Endothelial cell of umbilical vein (primary cell): ENCODE data around the gene L3MBTL4. TPM values are rescaled to one million over a fixed set of nuclear protein-coding genes. Genes with fewer than 3 reads are reported as not detected.

ENCODE experiments used
- BruUV-seq: library from RNA; stranded (reverse); fragments of 400-500 nt; replicated peaks from 2 replicates; lab custom pipeline; 2021; lab: Mats Ljungman, UMichigan
- CTCF ChIA-PET: fragments of 300-600, 350-600 bp; sonication (Branson Sonifier 250); formaldehyde crosslinking; loops from one replicate; lab custom pipeline; 2021; ENCODE audit warnings: antibody characterized with exemption, inconsistent platforms; lab: Charles Lee
- POLR2A ChIA-PET: fragments of 300-600, 350-600 bp; sonication (Branson Sonifier 250); formaldehyde crosslinking; loops from one replicate; lab custom pipeline; 2021; ENCODE audit warnings: antibody characterized with exemption, inconsistent platforms; lab: Charles Lee
- DNase-seq: peaks from one replicate; pipeline ENCODE4 v3.0.0-alpha.2; 2011; ENCODE audit warnings: low read depth, low spot score
- FAIRE-seq: peaks from 2 replicates; lab custom pipeline; 2011; peaks lifted over from hg19 to GRCh38; lab: Jason Lieb, UNC
- H2AFZ ChIP-seq: 2 replicates; pipeline ENCODE4 v1.6.0; 2012; ENCODE audit warnings: low read depth, low read length, control low read depth, inconsistent platforms
- H3K27ac ChIP-seq: 2 replicates; pipeline ENCODE4 v1.5.1; 2011; ENCODE audit warnings: low read depth, mild to moderate bottlenecking, control low read depth, low read length, moderate library complexity; ENCODE audit not compliant: insufficient read depth
- H3K27me3 ChIP-seq, 2 experiments: 2 replicates each; pipeline versions ENCODE4 v1.6.0 to v1.6.1; 2011; ENCODE audit warnings: low read length in 2 of 2, mixed read lengths in 1 of 2; ENCODE audit not compliant: control insufficient read depth in 2 of 2, insufficient read depth in 2 of 2
- H3K36me3 ChIP-seq, 2 experiments: 2 replicates in 1 of 2; 3 replicates in 1 of 2; pipeline ENCODE4 v1.5.1; 2011; ENCODE audit warnings: low read length in 2 of 2, mild to moderate bottlenecking in 1 of 2, moderate library complexity in 1 of 2; ENCODE audit not compliant: control insufficient read depth in 2 of 2, insufficient read depth in 2 of 2; ENCODE audit errors: extremely low read depth in 1 of 2
- H3K4me1 ChIP-seq: 3 replicates; pipeline ENCODE4 v1.5.1; 2011; ENCODE audit warnings: mild to moderate bottlenecking, low read length; ENCODE audit not compliant: control insufficient read depth, insufficient read depth; ENCODE audit errors: extremely low read depth
- H3K4me2 ChIP-seq: 2 replicates; pipeline ENCODE4 v1.6.1; 2011; ENCODE audit warnings: low read length, control low read depth, mixed read lengths; ENCODE audit not compliant: insufficient read depth
- H3K4me3 ChIP-seq, 3 experiments: fragments of 200-600 bp in 1 of 3; sonication (generic), shearing (Covaris generic) in 1 of 3; replicated peaks in 1 of 3; 2 replicates each; pipeline ENCODE4 v1.5.1; 2011 to 2016; ENCODE audit warnings: control low read depth in 3 of 3, low read length in 3 of 3, mild to moderate bottlenecking in 2 of 3, inconsistent platforms in 1 of 3, low read depth in 1 of 3, moderate library complexity in 1 of 3; ENCODE audit not compliant: insufficient read depth in 1 of 3
- H3K79me2 ChIP-seq: 2 replicates; pipeline ENCODE4 v1.6.0; 2012; ENCODE audit warnings: low read length, inconsistent platforms; ENCODE audit not compliant: control insufficient read depth, insufficient read depth
- H3K9ac ChIP-seq: replicated peaks from 2 replicates; pipeline ENCODE3; 2011; ENCODE audit warnings: low read length, control low read depth; ENCODE audit not compliant: insufficient read depth; ENCODE audit errors: extremely low read depth
- H3K9me1 ChIP-seq: replicated peaks from 3 replicates; pipeline ENCODE4 v1.6.0; 2011; ENCODE audit warnings: mild to moderate bottlenecking, low read length; ENCODE audit not compliant: control insufficient read depth, insufficient read depth; ENCODE audit errors: extremely low read depth
- H3K9me3 ChIP-seq: replicated peaks from 2 replicates; pipeline ENCODE4 v1.5.1; 2012; ENCODE audit warnings: low read length, inconsistent platforms; ENCODE audit not compliant: control insufficient read depth, insufficient read depth
- H4K20me1 ChIP-seq: replicated peaks from 2 replicates; pipeline ENCODE3; 2011; ENCODE audit warnings: mild to moderate bottlenecking, low read length; ENCODE audit not compliant: control insufficient read depth, insufficient read depth; ENCODE audit errors: extremely low read depth
- CTCF ChIP-seq, 2 donors: IDR thresholded peaks; 1 replicate in 1 of 2; 2 replicates in 1 of 2; pipeline ENCODE4 v1.5.1; 2011; ENCODE audit warnings: low read length in 2 of 2, mild to moderate bottlenecking in 2 of 2, moderate library complexity in 2 of 2, control low read depth in 1 of 2, inconsistent platforms in 1 of 2, low read depth in 1 of 2; ENCODE audit not compliant: insufficient read depth in 1 of 2; ENCODE audit errors: extremely low read depth in 1 of 2
- EZH2 ChIP-seq: IDR thresholded peaks from 2 replicates; pipeline ENCODE4 v1.6.1; 2012; ENCODE audit warnings: borderline replicate concordance, low read depth, mild to moderate bottlenecking, moderate library complexity, low read length, inconsistent platforms; ENCODE audit not compliant: severe bottlenecking
- FOS ChIP-seq: IDR thresholded peaks from 2 replicates; pipeline ENCODE4 v1.6.1; 2011; ENCODE audit warnings: mild to moderate bottlenecking, low read length, moderate library complexity, borderline replicate concordance; ENCODE audit not compliant: insufficient read depth
- GATA2 ChIP-seq: IDR thresholded peaks from 2 replicates; pipeline ENCODE4 v1.7.0; 2011; ENCODE audit warnings: low read depth, mild to moderate bottlenecking, moderate library complexity, mixed read lengths, low read length; ENCODE audit not compliant: insufficient read length, insufficient read depth
- JUN ChIP-seq: IDR thresholded peaks from 2 replicates; pipeline ENCODE4 v1.6.1; 2011; ENCODE audit warnings: borderline replicate concordance, low read depth; ENCODE audit not compliant: insufficient read length, insufficient read depth
- MAX ChIP-seq: IDR thresholded peaks from 2 replicates; pipeline ENCODE4 v1.6.1; 2011; ENCODE audit not compliant: insufficient read depth, insufficient read length
- MYC ChIP-seq: IDR thresholded peaks from one replicate; pipeline ENCODE4 v1.6.1; 2011; ENCODE audit warnings: mild to moderate bottlenecking, low read depth, low read length
- POLR2A ChIP-seq: IDR thresholded peaks from 2 replicates; pipeline ENCODE4 v1.6.1; 2012; ENCODE audit warnings: low read depth, mild to moderate bottlenecking, control low read depth, low read length
- POLR2AphosphoS5 ChIP-seq: IDR thresholded peaks from 2 replicates; pipeline ENCODE4 v1.6.1; 2012; ENCODE audit warnings: low read depth, mild to moderate bottlenecking, control low read depth, low read length, moderate library complexity; ENCODE audit not compliant: insufficient read depth
- dilution Hi-C: fragments of 300-500 bp; cut with MboI; formaldehyde crosslinking; loops from one replicate; pipeline ENCODE4 v1.15.0; 2019; ENCODE audit warnings: low sequenced_read_pairs; ENCODE audit not compliant: extremely low pct_ligation_motif_present
- intact Hi-C: fragments of 100-400 bp; cut with micrococcal nuclease; formaldehyde crosslinking; loops from one replicate; pipeline ENCODE4 v1.10.0; 2022
- polyA plus RNA-seq, 4 experiments: library from polyadenylated mRNA; depleted of rRNA in 3 of 4; stranded (reverse) in 3 of 4; unstranded in 1 of 4; fragments of >200 nt; gene quantifications; 2 replicates each; pipeline versions ENCODE4 v1.2.1 to v1.2.3, GENCODE V29; 2011 to 2012; ENCODE audit warnings: missing spikeins in 1 of 4
- total RNA-seq: library from RNA; stranded (reverse); gene quantifications from 2 replicates; pipeline ENCODE4 v1.2.3, GENCODE V29; 2021

The L3MBTL4 gene
- total and polyA plus RNA-seq, 2 donors (not counting 3 experiments of a cell fraction or from before 2014, with no cell fraction given), result 0.80 TPM; not detected in 1

GRCh38 chr18:6271585-6271984 is 143.1 kb downstream of the L3MBTL4 start:
- no peaks in the 10 kb centered on the region for H3K36me3 ChIP-seq
- intact Hi-C loops (no loop called here), dilution Hi-C loops (no loop called here)
- FAIRE-seq (no peak), DNase-seq (no peak)
- H3K9me1 ChIP-seq, result no peaks in the 10 kb centered on the region
- H3K27ac ChIP-seq, result no peak overlapping the region
- TF ChIP-seq JUN (no peak), POLR2AphosphoS5 (no peak), POLR2A (no peak), GATA2 (no peak), MYC (no peak), EZH2 (no peak), FOS (no peak), CTCF (IDR thresholded peaks at IDR 0.05; ENCODE audit: extremely low read depth in 1 of 2, insufficient read depth in 1 of 2, low read depth in 1 of 2, low read length in 2 of 2) (no peak), MAX (no peak)
- H3K27me3 ChIP-seq, result no peaks in the 10 kb centered on the region
- ChIA-PET CTCF (no interaction called here), POLR2A (no interaction called here)
- no peak overlapping the region for H3K9ac ChIP-seq
- H3K9me3 ChIP-seq, result no peaks in the 10 kb centered on the region
- no peak overlapping the region for H2AFZ ChIP-seq
- no peaks in the 10 kb centered on the region for H3K79me2 ChIP-seq
- no peak overlapping the region for H3K4me2 ChIP-seq
- H4K20me1 ChIP-seq, result no peaks in the 10 kb centered on the region
- no peak overlapping the region for H3K4me3 ChIP-seq
- BruUV-seq, result no TSS peak
- no peaks in the 10 kb centered on the region for H3K4me1 ChIP-seq
